OCI-M1 (cell line): ENCODE measurements around the gene LDHAL6B.
A peak's percentile ranks its signal among the peaks of the same experiment; 100 is the strongest.
"Not testable (repeated sequence)": the region's sequence is repeated elsewhere in the genome, so short reads cannot be mapped to it uniquely, and the experiment has no call there.

ENCODE experiments used
- DNase-seq: peaks from one replicate; lab custom pipeline; 2025; lab: John Stamatoyannopoulos, UW

LDHAL6B gene

DNA sequence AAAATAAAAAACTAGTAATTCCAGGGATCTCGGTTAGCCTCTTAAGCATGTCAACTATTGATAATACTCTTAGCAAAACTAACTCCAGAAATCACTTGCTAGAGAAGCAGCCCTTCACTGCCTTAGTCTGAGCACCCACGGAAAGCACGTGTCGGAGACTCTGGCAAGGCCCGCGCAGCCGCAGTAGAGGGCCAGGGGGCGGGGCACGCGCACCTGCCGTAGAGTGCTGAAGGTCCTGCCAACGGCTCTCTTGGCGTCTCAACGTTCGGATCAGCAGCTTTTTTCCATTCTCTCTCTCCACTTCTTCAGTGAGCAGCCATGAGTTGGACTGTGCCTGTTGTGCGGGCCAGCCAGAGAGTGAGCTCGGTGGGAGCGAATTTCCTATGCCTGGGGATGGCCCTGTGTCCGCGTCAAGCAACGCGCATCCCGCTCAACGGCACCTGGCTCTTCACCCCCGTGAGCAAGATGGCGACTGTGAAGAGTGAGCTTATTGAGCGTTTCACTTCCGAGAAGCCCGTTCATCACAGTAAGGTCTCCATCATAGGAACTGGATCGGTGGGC lies at the start of gene LDHAL6B:
Gene LDHAL6B (plus strand): TSS at position 221 of the 561 bp plus-strand sequence. CDS start 98 bp downstream, at position 319.
- no peak for DNase-seq

DNA sequence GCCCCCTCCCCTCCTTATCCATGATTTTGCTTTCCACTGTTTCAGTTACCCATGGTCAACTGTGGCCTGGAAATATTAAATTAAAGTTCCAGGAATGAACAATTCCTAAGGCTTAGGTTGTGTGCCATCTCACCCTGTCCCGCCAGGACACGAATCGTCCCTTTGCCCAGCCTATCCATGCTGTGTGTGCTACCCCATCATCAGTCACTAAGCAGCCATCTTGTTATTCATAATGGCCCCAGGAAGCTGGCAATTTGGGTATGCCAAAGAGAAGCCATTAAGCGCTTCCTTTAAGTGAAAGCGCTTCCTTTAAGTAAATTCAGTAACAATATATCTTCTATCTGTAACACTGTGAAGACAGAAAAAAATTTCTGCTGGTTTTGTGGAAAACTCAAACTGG lies 49.2 kb upstream of the LDHAL6B start:
- DNase-seq, result no peak

GRCh38 chr15:59157840-59158700 lies 48.6 kb upstream of the LDHAL6B start:
- no peak for DNase-seq

DNA sequence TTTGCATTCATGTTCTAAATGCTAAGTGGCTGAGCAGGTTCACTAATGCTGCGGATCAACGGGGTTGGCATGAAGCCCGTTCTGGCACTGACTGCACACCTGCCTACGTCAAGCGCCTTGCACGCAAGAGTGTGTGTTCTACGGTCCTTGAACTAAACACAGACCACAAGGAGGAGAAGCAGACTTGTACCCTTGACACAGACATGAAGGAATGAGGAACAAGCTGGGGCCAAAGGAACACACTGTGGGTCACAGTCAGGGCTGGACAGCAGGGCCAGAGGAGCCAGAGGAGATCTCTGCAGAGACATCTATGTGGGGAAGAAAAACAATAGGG lies 48.0 kb upstream of the LDHAL6B start:
- no peak for DNase-seq

DNA sequence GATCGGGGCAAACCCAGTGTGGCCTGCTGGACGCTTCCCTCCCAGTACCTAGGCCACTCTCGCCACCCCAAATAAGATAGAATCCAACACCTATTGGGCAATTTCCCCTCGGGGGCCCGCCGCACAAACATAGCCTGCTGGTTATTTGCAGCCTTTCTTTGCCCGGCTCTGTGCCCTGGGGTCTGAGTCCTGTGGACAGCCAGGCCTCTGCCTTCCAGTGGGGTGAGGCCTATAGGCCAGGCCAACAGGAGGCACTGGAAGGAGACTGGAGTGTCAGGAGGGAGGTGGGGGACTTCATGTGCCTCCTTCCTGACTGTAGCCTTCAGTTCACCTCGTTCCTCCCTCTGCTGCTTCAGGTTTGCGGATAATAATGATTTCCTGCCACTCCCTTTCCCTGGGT lies 47.4 kb upstream of the LDHAL6B start:
- no peak for DNase-seq

DNA sequence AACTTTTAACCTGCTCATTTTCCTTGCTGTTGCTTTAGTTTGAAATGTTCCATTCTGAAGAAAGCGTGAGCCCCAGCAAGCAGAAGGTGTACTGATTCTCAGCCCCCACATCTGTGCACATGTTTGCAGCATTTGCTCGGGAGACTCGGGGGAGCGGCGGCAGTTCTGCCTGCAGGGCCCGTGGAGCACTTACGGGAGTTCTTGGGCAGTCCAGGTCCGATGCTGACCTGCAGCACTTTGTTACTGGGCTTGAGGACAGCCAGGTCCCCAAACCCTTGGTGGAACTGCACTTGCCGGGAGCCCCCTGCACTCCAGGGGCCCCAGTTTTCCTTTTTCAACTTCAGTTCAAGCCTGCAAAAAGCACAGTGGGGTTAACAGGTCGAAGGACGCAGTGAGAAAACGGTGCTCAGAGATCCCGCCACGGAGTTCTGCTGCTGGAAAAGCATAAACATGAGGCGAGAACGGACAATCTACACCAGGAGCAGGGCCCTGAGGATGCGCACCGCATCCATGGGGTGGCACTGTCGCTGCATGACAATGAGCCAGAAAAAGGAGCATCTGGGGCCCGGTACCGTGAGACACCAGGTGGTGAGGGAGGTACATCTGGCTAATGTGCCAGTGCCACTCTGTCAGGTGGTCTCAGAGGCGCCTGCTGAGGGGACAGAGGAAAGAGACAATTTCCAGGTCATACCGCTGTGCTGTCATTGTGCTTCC lies 45.6 kb upstream of the LDHAL6B start:
- no peak for DNase-seq

DNA sequence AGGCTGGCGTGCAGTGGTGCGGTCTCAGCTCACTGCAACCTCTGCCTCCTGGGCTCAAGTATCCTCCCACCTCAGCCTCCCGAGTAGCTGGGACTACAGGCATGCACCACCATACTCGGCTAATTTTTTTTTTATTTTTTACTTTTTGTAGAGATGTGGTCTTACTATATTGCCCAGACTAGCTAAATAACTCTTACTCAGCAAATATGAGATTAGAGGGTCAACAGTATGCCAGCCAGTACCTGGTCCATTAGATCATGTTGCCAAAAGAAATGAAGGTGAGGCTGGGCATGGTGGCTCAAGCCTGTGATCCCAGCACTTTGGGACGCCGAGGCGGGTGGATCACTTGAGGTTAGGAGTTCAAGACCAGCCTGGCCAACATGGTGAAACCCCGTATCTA lies 44.6 kb upstream of the LDHAL6B start:
- not testable (repeated sequence) for DNase-seq

DNA sequence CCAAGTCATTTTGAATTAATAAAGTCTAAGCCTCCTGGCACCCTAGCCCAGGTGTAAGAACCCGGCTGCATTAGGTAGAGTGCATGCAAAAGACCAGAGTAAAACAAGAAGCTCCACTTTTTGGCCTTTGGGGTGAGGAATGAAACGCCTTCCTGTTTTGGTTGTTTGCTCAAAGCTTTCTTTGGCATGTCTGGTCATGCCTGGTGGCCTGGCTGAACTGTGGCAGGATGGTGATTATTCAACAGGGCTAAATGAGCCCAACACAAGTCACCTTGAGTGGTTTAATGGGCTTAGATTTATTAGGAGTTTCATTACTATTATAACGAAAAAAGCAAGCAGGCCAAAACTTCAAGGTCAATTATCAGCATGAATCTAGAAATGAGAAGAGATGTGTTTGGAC lies 40.9 kb upstream of the LDHAL6B start:
- DNase-seq, result no peak

DNA sequence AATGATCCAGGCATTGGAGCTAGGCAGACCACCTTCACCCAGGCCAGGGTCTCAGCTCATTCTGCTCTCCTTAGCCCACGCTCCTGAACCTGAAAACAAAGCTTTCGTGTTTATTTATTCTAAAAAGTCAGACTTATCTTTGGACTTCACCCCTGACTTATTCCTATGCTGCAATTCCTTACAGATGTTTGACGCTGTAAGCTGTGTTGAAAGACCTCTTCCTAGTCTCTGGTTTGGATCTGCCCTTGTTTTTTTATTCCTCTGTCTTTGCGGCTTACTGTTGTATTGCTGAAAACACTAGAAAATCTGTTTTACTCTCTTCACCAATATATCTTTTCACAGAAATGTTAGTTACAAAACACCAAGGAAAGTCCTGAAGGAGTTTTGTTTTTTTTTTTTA lies 40.5 kb upstream of the LDHAL6B start:
- no peak for DNase-seq

GRCh38 chr15:59166601-59167265 lies 39.9 kb upstream of the LDHAL6B start:
- no peak for DNase-seq

DNA sequence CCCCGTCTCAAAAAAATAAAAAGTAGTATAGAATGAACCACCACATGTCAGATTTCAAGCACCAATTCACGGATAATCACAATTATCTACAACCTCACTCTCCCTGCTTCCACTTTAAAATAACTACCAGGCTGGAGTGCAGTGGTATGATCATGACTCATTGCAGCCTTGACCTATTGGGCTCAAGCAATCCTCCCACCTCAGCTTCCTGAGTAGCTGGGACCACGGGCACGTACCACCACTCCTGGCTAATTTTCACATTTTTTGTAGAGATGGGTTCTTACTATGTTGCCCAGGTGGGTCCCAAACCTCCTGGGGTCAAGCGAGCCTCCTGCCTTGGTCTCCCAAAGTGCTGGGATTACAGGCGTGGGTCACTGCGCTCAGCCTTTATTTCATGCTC lies 38.1 kb upstream of the LDHAL6B start:
- no peak for DNase-seq

- DNase-seq, result no peak
These were observed 37.4 kb upstream of the LDHAL6B start for GRCh38 chr15:59169251-59169708.

- no peak for DNase-seq
These were observed 36.2 kb upstream of the LDHAL6B start for GRCh38 chr15:59170295-59171066.

GRCh38 chr15:59171067-59171397 lies 35.6 kb upstream of the LDHAL6B start:
- no peak for DNase-seq

DNA sequence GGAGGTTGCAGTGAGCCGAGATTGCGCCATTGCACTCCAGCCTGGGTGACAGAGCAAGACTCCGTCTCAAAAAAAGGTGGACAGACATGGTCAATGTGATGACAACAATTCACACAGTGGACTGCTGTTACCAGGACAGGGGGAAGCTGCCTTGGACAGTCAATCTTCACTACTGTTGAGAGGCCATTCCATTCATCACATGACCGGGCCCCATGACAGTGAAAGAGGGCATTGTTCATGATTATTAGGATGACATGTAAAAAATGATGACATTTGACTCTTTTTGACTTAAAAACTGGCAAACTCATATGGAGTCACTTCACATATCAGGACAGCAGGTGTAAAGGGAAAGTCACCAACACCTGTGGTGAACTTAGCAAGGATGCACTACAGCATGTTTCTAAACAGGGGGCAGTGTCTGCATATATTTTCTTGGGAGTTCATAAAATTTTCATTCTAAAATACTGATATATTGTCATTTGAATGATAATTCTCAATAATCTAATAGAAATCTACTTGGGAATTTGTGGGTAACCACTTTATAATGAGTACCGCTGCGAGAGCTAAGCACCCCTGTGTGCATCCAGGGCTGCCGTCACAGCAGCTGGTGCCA lies 34.2 kb upstream of the LDHAL6B start:
- no peak for DNase-seq

- DNase-seq, result no peak
These were observed 33.4 kb upstream of the LDHAL6B start for GRCh38 chr15:59173194-59173593.

- DNase-seq, result no peak
These were observed 32.4 kb upstream of the LDHAL6B start for GRCh38 chr15:59174151-59174834.

GRCh38 chr15:59174835-59175831 lies 31.5 kb upstream of the LDHAL6B start:
- peak; percentile 66 for DNase-seq

DNA sequence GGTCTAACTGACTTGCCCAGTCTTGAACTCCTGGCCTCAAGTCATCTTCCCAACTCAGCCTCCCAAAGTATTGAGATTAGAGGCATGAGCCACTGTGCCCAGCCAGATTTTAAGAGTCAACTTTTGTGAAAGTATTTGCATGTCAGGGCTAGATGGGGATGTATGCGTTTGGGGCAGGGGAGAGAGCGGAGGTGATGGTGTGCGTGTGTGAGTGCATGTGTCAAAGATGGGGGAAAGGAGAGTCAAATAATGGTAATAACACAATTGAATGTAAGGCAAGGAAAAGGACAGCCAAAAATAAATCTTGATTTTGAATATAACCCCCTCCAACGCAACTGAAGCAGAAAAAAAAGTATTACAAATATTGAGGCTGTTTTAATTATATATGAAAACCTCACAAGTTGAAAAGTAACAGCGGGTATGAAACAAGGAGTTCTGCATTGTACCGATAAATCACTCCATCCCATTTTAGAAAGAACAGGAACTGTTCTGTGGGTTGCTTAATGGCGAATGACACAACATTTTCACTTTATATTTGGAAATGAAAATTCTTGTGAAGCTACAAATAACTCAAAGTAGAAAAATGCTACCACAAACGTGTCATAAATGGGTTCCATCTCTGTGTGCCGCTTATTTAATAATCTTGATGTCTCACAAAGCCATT lies 29.9 kb upstream of the LDHAL6B start:
- no peak for DNase-seq
